ENCODE results near the gene ATP10A. TPM values are rescaled to one million over a fixed set of nuclear protein-coding genes. Genes with fewer than 3 reads are reported as not detected.

Gene ATP10A
- total RNA-seq, 4 donors from 2014 or later = 14.1 to 44.3 (median 23.1) TPM

GRCh38 chr15:25633862-25634261 lies 229.3 kb downstream of the ATP10A start:
- TF ChIP-seq CTCF (IDR thresholded peaks at IDR 0.05; ENCODE audit: low read depth) = no peak

GRCh38 chr15:25631971-25632370 lies 231.2 kb downstream of the ATP10A start:
- no peak for TF ChIP-seq CTCF (IDR thresholded peaks at IDR 0.05; ENCODE audit: low read depth)

Small RNA genes within 50 kb of the gene (small RNA-seq; reads per million reads assigned to genes)
- gene MIR4715 (not detected), gene RNA5SP390 (not detected)
